ENCODE measurements around the gene VASP. TPM values are rescaled to one million over a fixed set of nuclear protein-coding genes. Genes with fewer than 3 reads are reported as not detected.

Gene VASP
- total RNA-seq, 1 donor from 2014 or later, result 110 TPM

- TF ChIP-seq CTCF (IDR thresholded peaks at IDR 0.05), result no peak
- H3K27ac ChIP-seq, result peak overlapping the region; percentile 93 to 94
- H3K4me1 ChIP-seq, result peaks cover 6 to 16% of the 10 kb centered on the region in 2 donors
- no peaks in the 10 kb centered on the region for H3K27me3 ChIP-seq
- DNase-seq (ENCODE audit: low spot score in 2 of 2), result no peak
- H3K9me3 ChIP-seq, result no peaks in the 10 kb centered on the region
- intact Hi-C loops (cut with DNase I), result loop anchor here (1.0 to 2.0 kb wide), 3 partner anchors 18 to 39 kb away; no protein-coding TSS in a partner anchor
- H3K4me3 ChIP-seq, result peak overlapping the region; percentile 62 to 77
- H3K36me3 ChIP-seq, result no peaks in the 10 kb centered on the region
These were observed 38.5 kb upstream of the VASP start for GRCh38 chr19:45468803-45469131.

GRCh38 chr19:45469132-45469944 lies 37.9 kb upstream of the VASP start:
- Histone ChIP-seq H3K9me3 (no peaks in the 10 kb centered on the region), H3K4me3 (peak overlapping the region; percentile 62 to 77), H3K27me3 (no peaks in the 10 kb centered on the region), H3K36me3 (no peaks in the 10 kb centered on the region), H3K27ac (peak overlapping the region; percentile 93 to 94), H3K4me1 (peaks cover 6 to 16% of the 10 kb centered on the region in 2 donors)
- DNase-seq (ENCODE audit: low spot score in 2 of 2), result peak; percentile 85 to 95
- intact Hi-C loops (cut with DNase I), result loop anchor here (1.0 to 2.0 kb wide), 3 partner anchors 19 to 40 kb away; no protein-coding TSS in a partner anchor
- peak in 1 of 3 experiments; percentile 26 for TF ChIP-seq CTCF (IDR thresholded peaks at IDR 0.05)

GRCh38 chr19:45469945-45470761 lies 37.1 kb upstream of the VASP start:
- Histone ChIP-seq H3K27me3 (no peaks in the 10 kb centered on the region), H3K4me3 (peak overlapping the region; percentile 62 to 77), H3K27ac (peak overlapping the region; percentile 93 to 94), H3K4me1 (peaks cover 6 to 16% of the 10 kb centered on the region in 2 donors), H3K9me3 (no peaks in the 10 kb centered on the region), H3K36me3 (no peaks in the 10 kb centered on the region)
- intact Hi-C loops (cut with DNase I), result loop anchor here (1.0 to 2.0 kb wide), 3 partner anchors 19 to 41 kb away; no protein-coding TSS in a partner anchor
- DNase-seq (ENCODE audit: low spot score in 2 of 2), result peak; percentile 39 to 72
- TF ChIP-seq CTCF (IDR thresholded peaks at IDR 0.05), result no peak

- no peaks in the 10 kb centered on the region for H3K36me3 ChIP-seq
- no peak for TF ChIP-seq CTCF (IDR thresholded peaks at IDR 0.05)
- H3K9me3 ChIP-seq, result no peaks in the 10 kb centered on the region
- peaks cover 6 to 16% of the 10 kb centered on the region in 2 donors for H3K4me1 ChIP-seq
- H3K27me3 ChIP-seq, result no peaks in the 10 kb centered on the region
- DNase-seq (ENCODE audit: low spot score in 2 of 2), result no peak
- H3K27ac ChIP-seq, result no peak overlapping the region
- intact Hi-C loops (cut with DNase I), result no loop called here
- peak overlapping the region in 1 of 2 donors; percentile 77 for H3K4me3 ChIP-seq
These were observed 36.6 kb upstream of the VASP start for GRCh38 chr19:45470762-45471081.

- peak in 1 of 2 donors; percentile 71 for DNase-seq (ENCODE audit: low spot score in 2 of 2)
- Histone ChIP-seq H3K4me3 (no peak overlapping the region), H3K4me1 (peaks cover 6 to 16% of the 10 kb centered on the region in 2 donors), H3K27ac (no peak overlapping the region), H3K27me3 (no peaks in the 10 kb centered on the region), H3K36me3 (no peaks in the 10 kb centered on the region), H3K9me3 (no peaks in the 10 kb centered on the region)
- intact Hi-C loops (cut with DNase I), result no loop called here
- TF ChIP-seq CTCF (IDR thresholded peaks at IDR 0.05), result no peak
These were observed 36.0 kb upstream of the VASP start for GRCh38 chr19:45471111-45471930.
